A549 (cell line): ENCODE results near the gene SNAI1. TPM values are rescaled to one million over a fixed set of nuclear protein-coding genes. Genes with fewer than 3 reads are reported as not detected.

Experiments
- ATAC-seq, 2 experiments: fragments of 200-7000 bp in 1 of 2; fragments of >200 bp in 1 of 2; cut with Nextera tagmentation in 1 of 2; cut with Tn5 transposase in 1 of 2; 3 replicates each; pipeline versions ENCODE4 v1.8.0 to v1.9.1; 2018 to 2020; ENCODE audit warnings: mild to moderate bottlenecking in 1 of 2, moderate library complexity in 1 of 2
- CTCF ChIA-PET: fragments of 300-600 bp; sonication (Branson Sonifier 250); formaldehyde crosslinking; extraction: SDS; loops from one replicate; lab custom pipeline; 2021; ENCODE audit warnings: antibody characterized with exemption, inconsistent platforms; lab: Yijun Ruan, JAX
- POLR2A ChIA-PET: fragments of 350-600 bp; formaldehyde crosslinking; extraction: SDS; loops from one replicate; lab custom pipeline; 2021; ENCODE audit warnings: antibody characterized with exemption, inconsistent platforms; lab: Yijun Ruan, JAX
- DNase-seq, 2 experiments: peaks; one replicate each; pipeline versions ENCODE4 v3.0.0 to v3.0.0-alpha.2; 2011 to 2016; ENCODE audit warnings: low read depth in 1 of 2, low spot score in 1 of 2
- FAIRE-seq: peaks from 2 replicates; lab custom pipeline; 2011; peaks lifted over from hg19 to GRCh38; lab: Jason Lieb, UNC
- H3K27ac ChIP-seq, 2 experiments: fragments of >200 bp; sonication (Bioruptor Twin); formaldehyde crosslinking; 3 replicates each; pipeline ENCODE4 v1.5.1; 2016 to 2017
- H3K4me1 ChIP-seq: fragments of >200 bp; sonication (Bioruptor Twin); formaldehyde crosslinking; 3 replicates; pipeline ENCODE4 v1.6.1; 2016
- H3K4me2 ChIP-seq: fragments of >200 bp; sonication (Bioruptor Twin); formaldehyde crosslinking; 3 replicates; pipeline ENCODE4 v1.6.1; 2016
- H3K4me3 ChIP-seq: fragments of >200 bp; sonication (Bioruptor Twin); formaldehyde crosslinking; 3 replicates; pipeline ENCODE4 v1.5.1; 2016
- H3K9me3 ChIP-seq: fragments of >200 bp; sonication (Bioruptor Twin); formaldehyde crosslinking; 3 replicates; pipeline ENCODE4 v1.6.1; 2016
- ATOH8 ChIP-seq: fragments of 250-450 bp; sonication (Bioruptor Pico); IDR thresholded peaks from 2 replicates; pipeline ENCODE4 v1.5.0; 2020; ENCODE audit warnings: low read depth, mild to moderate bottlenecking, moderate library complexity
- CBX2 ChIP-seq: fragments of 200-600 bp; sonication (generic); IDR thresholded peaks from 2 replicates; pipeline ENCODE4 v1.6.1; 2016; ENCODE audit warnings: low read depth, mild to moderate bottlenecking, borderline replicate concordance
- CBX8 ChIP-seq: fragments of 200-600 bp; sonication (generic); IDR thresholded peaks from 2 replicates; pipeline ENCODE4 v1.6.1; 2016
- CHD2 ChIP-seq: fragments of 150-350 bp; IDR thresholded peaks from 2 replicates; pipeline ENCODE4 v1.6.1; 2014; ENCODE audit warnings: low read length; ENCODE audit not compliant: partially characterized antibody
- CTCF ChIP-seq: fragments of >200 bp; sonication (Bioruptor Twin); formaldehyde crosslinking; IDR thresholded peaks from 3 replicates; pipeline ENCODE4 v1.5.1; 2016
- GATA3 ChIP-seq: IDR thresholded peaks from 2 replicates; pipeline ENCODE4 v1.6.1; 2012; ENCODE audit warnings: borderline replicate concordance
- HEYL ChIP-seq: fragments of 250-450 bp; sonication (Bioruptor Pico); IDR thresholded peaks from 2 replicates; pipeline ENCODE4 v1.8.0; 2021; ENCODE audit warnings: mild to moderate bottlenecking, moderate library complexity
- HMGXB4 ChIP-seq: fragments of 250-450 bp; sonication (Bioruptor Pico); IDR thresholded peaks from 2 replicates; pipeline ENCODE4 v1.5.0; 2021; ENCODE audit warnings: mild to moderate bottlenecking, moderate library complexity, borderline replicate concordance
- HOXA7 ChIP-seq: fragments of 250-450 bp; sonication (Bioruptor Pico); IDR thresholded peaks from 2 replicates; pipeline ENCODE4 v1.5.0; 2020; ENCODE audit warnings: mild to moderate bottlenecking, moderate library complexity
- HOXB13 ChIP-seq: fragments of 250-450 bp; sonication (Bioruptor Pico); IDR thresholded peaks from 2 replicates; pipeline ENCODE4 v1.5.0; 2020; ENCODE audit warnings: low read depth, mild to moderate bottlenecking, moderate library complexity
- HOXB5 ChIP-seq: fragments of 250-450 bp; sonication (Bioruptor Pico); IDR thresholded peaks from 2 replicates; pipeline ENCODE4 v1.5.0; 2020; ENCODE audit warnings: mild to moderate bottlenecking, moderate library complexity
- MAZ ChIP-seq: fragments of 150-350 bp; IDR thresholded peaks from 2 replicates; pipeline ENCODE4 v1.6.1; 2014; ENCODE audit warnings: antibody characterized with exemption, low read depth, low read length, borderline replicate concordance
- NFE2L2 ChIP-seq: fragments of 150-350 bp; conservative IDR thresholded peaks from 2 replicates; pipeline ENCODE4 v1.6.1; 2014; ENCODE audit warnings: low read length
- NPAS2 ChIP-seq: fragments of 250-450 bp; sonication (Bioruptor Pico); IDR thresholded peaks from 2 replicates; pipeline ENCODE4 v1.8.0; 2022; ENCODE audit warnings: mild to moderate bottlenecking, moderate library complexity, borderline replicate concordance
- PBX3 ChIP-seq: IDR thresholded peaks from 2 replicates; pipeline ENCODE4 v1.6.1; 2012
- RAD21 ChIP-seq, 2 experiments: fragments of >200 bp in 1 of 2; sonication (Bioruptor Twin) in 1 of 2; formaldehyde crosslinking in 1 of 2; IDR thresholded peaks in 1 of 2; conservative IDR thresholded peaks in 1 of 2; 2 replicates in 1 of 2; 3 replicates in 1 of 2; pipeline ENCODE4 v1.6.1; 2012 to 2018; ENCODE audit warnings: inconsistent platforms in 1 of 2
- RARB ChIP-seq: fragments of 250-450 bp; sonication (Bioruptor Pico); IDR thresholded peaks from 2 replicates; pipeline ENCODE4 v1.8.0; 2021; ENCODE audit warnings: mild to moderate bottlenecking, moderate library complexity
- REST ChIP-seq: fragments of 200-600 bp; sonication (generic); IDR thresholded peaks from 2 replicates; pipeline ENCODE4 v1.6.1; 2016; ENCODE audit warnings: antibody characterized with exemption, mild to moderate bottlenecking, moderate library complexity
- RFX5 ChIP-seq: fragments of 450-650 bp; IDR thresholded peaks from 2 replicates; pipeline ENCODE4 v1.7.1; 2014; ENCODE audit warnings: antibody characterized with exemption, mild to moderate bottlenecking, moderate library complexity
- TFCP2L1 ChIP-seq: fragments of 250-450 bp; sonication (Bioruptor Pico); IDR thresholded peaks from 2 replicates; pipeline ENCODE4 v1.5.0; 2021; ENCODE audit warnings: mild to moderate bottlenecking
- ZC3H11A ChIP-seq: fragments of 450-650 bp; IDR thresholded peaks from 2 replicates; pipeline ENCODE4 v1.6.1; 2014; ENCODE audit warnings: antibody characterized with exemption, mild to moderate bottlenecking
- ZFP36 ChIP-seq: fragments of 450-650 bp; IDR thresholded peaks from 2 replicates; pipeline ENCODE4 v1.6.1; 2014; ENCODE audit warnings: borderline replicate concordance; ENCODE audit not compliant: partially characterized antibody
- WGBS: methylation state at CpG from one replicate; pipeline ENCODE4 v1.1.6; 2017; ENCODE audit errors: missing lambda C conversion rate; 5-methylcytosine and 5-hydroxymethylcytosine counted together
- polyA plus RNA-seq, 4 experiments: library from polyadenylated mRNA; depleted of rRNA in 3 of 4; stranded (reverse); fragments of >200 nt; fragmentation: RNase III in 1 of 4; extraction: RNeasy Plus Mini Kit Qiagen cat#74134 plus additional on column Dnase treatment in 1 of 4; gene quantifications; 2 replicates in 3 of 4; 3 replicates in 1 of 4; pipeline ENCODE4 v1.2.3, GENCODE V29; 2011 to 2017

The SNAI1 gene
- polyA plus RNA-seq, 2 of the 4 experiments (the other 2 are of a cell fraction) = 7.0 to 11.1 TPM

GRCh38 chr20:49969946-49970345 is 12.8 kb upstream of the SNAI1 start:
- TF ChIP-seq MAZ = no peak
- no peak for TF ChIP-seq HEYL (CRISPR knock-in tag)
- no peak for TF ChIP-seq HMGXB4 (CRISPR knock-in tag)
- TF ChIP-seq CHD2 = no peak
- no peak for TF ChIP-seq NFE2L2
- TF ChIP-seq RFX5 = no peak
- no peak for TF ChIP-seq TFCP2L1 (CRISPR knock-in tag)
- TF ChIP-seq PBX3 = no peak
- no peak for TF ChIP-seq CBX8
- no peak for TF ChIP-seq ZFP36
- TF ChIP-seq HOXA7 = no peak
- ChIA-PET CTCF (interaction anchor here (0.6 to 28.4 kb wide), 4 partner anchors 10 to 99 kb away, joined by 3 to 1049 read pairs (median 48); no protein-coding TSS in a partner anchor), POLR2A (no interaction called here)
- H3K27ac ChIP-seq = 0 out of 6 replicates have a peak overlapping the region, but pooled peaks of 1 of the 2 experiments have one; percentile 52
- no peaks in the 10 kb centered on the region for H3K9me3 ChIP-seq
- DNase-seq (no peak), FAIRE-seq (no peak), ATAC-seq (no peak)
- H3K4me3 ChIP-seq = no peak overlapping the region
- WGBS = 60% methylated on average over 5 of the region's 5 CpGs
- no peak overlapping the region for H3K4me2 ChIP-seq
- H3K4me1 ChIP-seq = peaks cover 25% of the 10 kb centered on the region

GRCh38 chr20:49970498-49970897 is 12.3 kb upstream of the SNAI1 start:
- Histone ChIP-seq H3K27ac (0 out of 6 replicates have a peak overlapping the region, but pooled peaks of 1 of the 2 experiments have one; percentile 21), H3K4me3 (no peak overlapping the region), H3K9me3 (no peaks in the 10 kb centered on the region), H3K4me1 (peaks cover 24% of the 10 kb centered on the region), H3K4me2 (no peak overlapping the region)
- no peak for DNase-seq
- CTCF ChIA-PET = interaction anchor here (0.9 to 28.4 kb wide), 4 partner anchors 10 to 98 kb away, joined by 5 to 1049 read pairs (median 48); no protein-coding TSS in a partner anchor
- FAIRE-seq = no peak
- POLR2A ChIA-PET = interaction anchor here (1.1 kb wide), 1 partner anchor 35 kb away, joined by 3 read pairs; the partner anchor contains the start of gene RNF114
- WGBS = 94% methylated on average over 8 of the region's 8 CpGs
- TF ChIP-seq PBX3 (no peak), ZC3H11A (no peak), HOXB5 (CRISPR knock-in tag) (no peak), RARB (CRISPR knock-in tag) (no peak)
- no peak for ATAC-seq

- no peak overlapping the region for H3K4me3 ChIP-seq
- no peak overlapping the region for H3K4me2 ChIP-seq
- CTCF ChIA-PET = interaction anchor here (0.5 to 28.4 kb wide), 7 partner anchors 9 to 545 kb away, joined by 3 to 1049 read pairs (median 3); no protein-coding TSS in a partner anchor
- DNase-seq (no peak), ATAC-seq (no peak), FAIRE-seq (no peak)
- peaks cover 35% of the 10 kb centered on the region for H3K4me1 ChIP-seq
- H3K9me3 ChIP-seq = no peaks in the 10 kb centered on the region
- 79% methylated on average over 4 of the region's 4 CpGs for WGBS
- POLR2A ChIA-PET = no interaction called here
- H3K27ac ChIP-seq = no peak overlapping the region
- TF ChIP-seq CTCF (no peak), GATA3 (no peak), HOXB13 (no peak), CHD2 (no peak), NFE2L2 (no peak), NPAS2 (CRISPR knock-in tag) (no peak), ATOH8 (CRISPR knock-in tag) (no peak), CBX2 (no peak), REST (no peak), RAD21 (conservative IDR thresholded peaks at IDR 0.05 in 1 of 2, IDR thresholded peaks at IDR 0.05 in 1 of 2) (no peak)
Observed at GRCh38 chr20:49973981-49974380, 8.8 kb upstream of the SNAI1 start.
